ENCODE data around the gene HTR3D. TPM values are rescaled to one million over a fixed set of nuclear protein-coding genes. Genes with fewer than 3 reads are reported as not detected.

The HTR3D gene
- total RNA-seq, 3 donors from 2014 or later, result not detected

- H3K27me3 ChIP-seq, result no peaks in the 10 kb centered on the region
- intact Hi-C loops (cut with DNase I; ENCODE audit: low total_unique reads), result no loop called here
- no peak overlapping the region for H3K27ac ChIP-seq
- no peaks in the 10 kb centered on the region for H3K9me3 ChIP-seq
- TF ChIP-seq CTCF (IDR thresholded peaks at IDR 0.05) (no peak), POLR2A (IDR thresholded peaks at IDR 0.05) (no peak), POLR2AphosphoS5 (IDR thresholded peaks at IDR 0.05) (no peak)
- H3K4me3 ChIP-seq, result no peak overlapping the region
- no peaks in the 10 kb centered on the region for H3K36me3 ChIP-seq
- H3K4me1 ChIP-seq, result no peaks in the 10 kb centered on the region
- no peak for DNase-seq (ENCODE audit: low spot score in 2 of 2)
Measured at GRCh38 chr3:183987000-183987600, 44.4 kb upstream of the HTR3D start.

GRCh38 chr3:183988216-183988790, 43.2 kb upstream of the HTR3D start:
- Histone ChIP-seq H3K9me3 (no peaks in the 10 kb centered on the region), H3K4me3 (no peak overlapping the region), H3K4me1 (no peaks in the 10 kb centered on the region), H3K36me3 (no peaks in the 10 kb centered on the region), H3K27ac (no peak overlapping the region), H3K27me3 (no peaks in the 10 kb centered on the region)
- intact Hi-C loops (cut with DNase I; ENCODE audit: low total_unique reads), result no loop called here
- no peak for TF ChIP-seq CTCF (IDR thresholded peaks at IDR 0.05)
- no peak for TF ChIP-seq POLR2A (IDR thresholded peaks at IDR 0.05)
- no peak for TF ChIP-seq POLR2AphosphoS5 (IDR thresholded peaks at IDR 0.05)
- no peak for DNase-seq (ENCODE audit: low spot score in 2 of 2)

DNA sequence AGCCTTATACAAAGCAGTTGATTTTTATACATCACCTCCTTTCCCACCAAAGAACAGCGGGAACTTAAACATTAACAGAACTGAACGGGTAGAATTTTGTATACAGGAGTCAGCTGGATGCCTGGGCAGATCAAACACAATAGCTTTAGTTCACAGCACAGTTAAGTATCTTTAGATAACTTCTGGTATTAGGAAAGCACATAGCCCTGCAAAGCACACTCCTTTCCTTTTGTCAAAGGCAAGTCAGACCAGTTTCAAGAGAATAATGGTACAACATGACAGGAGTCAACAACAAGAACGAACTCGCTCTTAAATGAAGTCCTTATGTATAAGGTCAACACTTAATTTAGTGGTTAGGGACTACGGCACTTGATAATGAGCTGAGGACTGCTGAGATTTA, 40.1 kb upstream of the HTR3D start:
- no peak for DNase-seq (ENCODE audit: low spot score in 2 of 2)
- Histone ChIP-seq H3K9me3 (no peaks in the 10 kb centered on the region), H3K27me3 (no peaks in the 10 kb centered on the region), H3K27ac (no peak overlapping the region), H3K4me3 (no peak overlapping the region), H3K36me3 (no peaks in the 10 kb centered on the region), H3K4me1 (no peaks in the 10 kb centered on the region)
- intact Hi-C loops (cut with DNase I; ENCODE audit: low total_unique reads), result no loop called here
- TF ChIP-seq CTCF (IDR thresholded peaks at IDR 0.05) (no peak), POLR2A (IDR thresholded peaks at IDR 0.05) (no peak), POLR2AphosphoS5 (IDR thresholded peaks at IDR 0.05) (no peak)

- TF ChIP-seq CTCF (IDR thresholded peaks at IDR 0.05) (no peak), POLR2A (IDR thresholded peaks at IDR 0.05) (no peak), POLR2AphosphoS5 (IDR thresholded peaks at IDR 0.05) (no peak)
- no peak for DNase-seq (ENCODE audit: low spot score in 2 of 2)
- Histone ChIP-seq H3K4me3 (no peak overlapping the region), H3K27ac (no peak overlapping the region), H3K36me3 (no peaks in the 10 kb centered on the region), H3K27me3 (no peaks in the 10 kb centered on the region), H3K4me1 (no peaks in the 10 kb centered on the region), H3K9me3 (no peaks in the 10 kb centered on the region)
- intact Hi-C loops (cut with DNase I; ENCODE audit: low total_unique reads), result loop anchor here (1.0 kb wide), 1 partner anchor 11 kb away; no protein-coding TSS in a partner anchor
Measured at GRCh38 chr3:184001761-184002160, 29.8 kb upstream of the HTR3D start.

DNA sequence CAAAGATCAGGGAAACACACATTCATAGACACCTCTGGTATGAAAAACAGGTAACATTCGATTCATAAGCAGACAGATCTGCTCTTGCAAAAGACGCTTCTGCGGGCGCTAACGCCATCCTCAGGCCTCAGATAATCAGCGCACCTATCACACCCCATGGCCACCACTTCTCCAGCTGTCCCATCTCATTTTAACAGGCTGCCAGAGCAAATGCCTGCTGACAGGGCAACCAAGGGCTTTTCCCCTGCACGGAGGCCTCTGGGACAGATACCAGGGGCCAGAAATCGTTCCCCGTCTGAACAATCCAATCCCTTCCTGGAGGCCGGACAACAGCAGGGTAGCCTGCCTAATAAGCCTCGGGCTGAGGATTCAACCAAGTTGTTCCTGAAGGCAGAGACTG, 29.1 kb upstream of the HTR3D start:
- Histone ChIP-seq H3K4me1 (no peaks in the 10 kb centered on the region), H3K9me3 (no peaks in the 10 kb centered on the region), H3K27ac (no peak overlapping the region), H3K36me3 (no peaks in the 10 kb centered on the region), H3K4me3 (no peak overlapping the region), H3K27me3 (no peaks in the 10 kb centered on the region)
- intact Hi-C loops (cut with DNase I; ENCODE audit: low total_unique reads), result loop anchor here (1.0 kb wide), 1 partner anchor 12 kb away; no protein-coding TSS in a partner anchor
- no peak for TF ChIP-seq POLR2A (IDR thresholded peaks at IDR 0.05)
- no peak for TF ChIP-seq POLR2AphosphoS5 (IDR thresholded peaks at IDR 0.05)
- TF ChIP-seq CTCF (IDR thresholded peaks at IDR 0.05), result no peak
- DNase-seq (ENCODE audit: low spot score in 2 of 2), result no peak

Measured in breast epithelium (tissue), 4 donors.